ENCODE measurements around the gene CDH13. TPM values are rescaled to one million over a fixed set of nuclear protein-coding genes. Genes with fewer than 3 reads are reported as not detected.

CDH13 gene
- total RNA-seq, 2 experiments from 2014 or later = not detected

GRCh38 chr16:82735186-82735585, 108.4 kb downstream of the CDH13 start:
- no TSS peak for BruUV-seq (replicated peaks)
- H3K4me1 ChIP-seq (ENCODE audit: insufficient read depth, low read length, poor library complexity, severe bottlenecking) = no peaks in the 10 kb centered on the region
- POLR2A ChIA-PET = no interaction called here

DNA sequence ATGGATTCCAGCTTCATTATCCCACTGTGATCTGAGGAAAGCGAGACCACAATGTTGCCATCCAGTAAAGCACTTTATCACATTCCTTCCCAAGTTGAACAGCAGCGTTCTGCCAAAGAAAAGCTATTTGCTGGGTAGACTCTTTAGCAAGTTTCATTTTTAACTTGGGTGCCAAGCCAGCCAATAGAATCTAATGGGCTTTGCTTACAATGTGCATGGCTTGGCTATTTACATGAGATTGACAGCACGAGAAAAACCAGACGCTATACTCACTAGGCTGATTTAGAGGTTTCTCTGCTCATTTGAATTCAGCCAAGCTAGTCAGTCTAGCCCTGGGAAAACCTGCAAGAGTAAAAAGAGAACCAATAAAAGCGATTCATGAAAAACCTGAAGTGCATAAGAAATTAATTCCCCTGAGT, 108.9 kb downstream of the CDH13 start:
- ChIA-PET POLR2A (no interaction called here), CTCF (ENCODE audit: unreplicated experiment) (no interaction called here)
- intact Hi-C loops (cut with micrococcal nuclease; ENCODE audit: unreplicated experiment) = no loop called here
- no TSS peak for BruUV-seq (replicated peaks)
- H3K4me1 ChIP-seq (ENCODE audit: insufficient read depth, low read length, poor library complexity, severe bottlenecking) = no peaks in the 10 kb centered on the region
- H4K20me1 ChIP-seq (ENCODE audit: insufficient read depth, low read length) = no peaks in the 10 kb centered on the region
- H2AFZ ChIP-seq (ENCODE audit: low read length) = no peak overlapping the region
- TF ChIP-seq, protein P1, sequence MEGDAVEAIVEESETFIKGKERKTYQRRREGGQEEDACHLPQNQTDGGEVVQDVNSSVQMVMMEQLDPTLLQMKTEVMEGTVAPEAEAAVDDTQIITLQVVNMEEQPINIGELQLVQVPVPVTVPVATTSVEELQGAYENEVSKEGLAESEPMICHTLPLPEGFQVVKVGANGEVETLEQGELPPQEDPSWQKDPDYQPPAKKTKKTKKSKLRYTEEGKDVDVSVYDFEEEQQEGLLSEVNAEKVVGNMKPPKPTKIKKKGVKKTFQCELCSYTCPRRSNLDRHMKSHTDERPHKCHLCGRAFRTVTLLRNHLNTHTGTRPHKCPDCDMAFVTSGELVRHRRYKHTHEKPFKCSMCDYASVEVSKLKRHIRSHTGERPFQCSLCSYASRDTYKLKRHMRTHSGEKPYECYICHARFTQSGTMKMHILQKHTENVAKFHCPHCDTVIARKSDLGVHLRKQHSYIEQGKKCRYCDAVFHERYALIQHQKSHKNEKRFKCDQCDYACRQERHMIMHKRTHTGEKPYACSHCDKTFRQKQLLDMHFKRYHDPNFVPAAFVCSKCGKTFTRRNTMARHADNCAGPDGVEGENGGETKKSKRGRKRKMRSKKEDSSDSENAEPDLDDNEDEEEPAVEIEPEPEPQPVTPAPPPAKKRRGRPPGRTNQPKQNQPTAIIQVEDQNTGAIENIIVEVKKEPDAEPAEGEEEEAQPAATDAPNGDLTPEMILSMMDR (conservative IDR thresholded peaks at IDR 0.05; ENCODE audit: low read length) = no peak
- TF ChIP-seq EZH2phosphoT487 (IDR thresholded peaks at IDR 0.05; ENCODE audit: borderline replicate concordance, low read depth, low read length) = no peak
- H3K36me3 ChIP-seq (ENCODE audit: insufficient read depth, low read length) = no peaks in the 10 kb centered on the region
- H3K4me3 ChIP-seq (ENCODE audit: low read depth, low read length, poor library complexity, severe bottlenecking) = no peak overlapping the region
- H3K9me2 ChIP-seq (ENCODE audit: insufficient read depth, low read length) = no peaks in the 10 kb centered on the region
- H3K27ac ChIP-seq (ENCODE audit: low read depth, low read length, poor library complexity, severe bottlenecking) = no peak overlapping the region
- no peaks in the 10 kb centered on the region for H3K79me2 ChIP-seq (ENCODE audit: insufficient read depth, low read depth, low read length)
- DNase-seq (ENCODE audit: low spot score) = no peak
- no peak overlapping the region for H3K4me2 ChIP-seq (ENCODE audit: low read length)
- H3K9me3 ChIP-seq (ENCODE audit: low read length) = no peaks in the 10 kb centered on the region

More at GRCh38 chr16:82735186-82735585, 108.4 kb downstream of the CDH13 start:
- intact Hi-C loops (cut with micrococcal nuclease; ENCODE audit: unreplicated experiment) = no loop called here
- Histone ChIP-seq H3K79me2 (ENCODE audit: insufficient read depth, low read depth, low read length) (no peaks in the 10 kb centered on the region), H3K27ac (ENCODE audit: low read depth, low read length, poor library complexity, severe bottlenecking) (no peak overlapping the region), H3K9me3 (ENCODE audit: low read length) (no peaks in the 10 kb centered on the region), H3K4me3 (ENCODE audit: low read depth, low read length, poor library complexity, severe bottlenecking) (no peak overlapping the region), H4K20me1 (ENCODE audit: insufficient read depth, low read length) (no peaks in the 10 kb centered on the region), H2AFZ (ENCODE audit: low read length) (no peak overlapping the region), H3K4me2 (ENCODE audit: low read length) (no peak overlapping the region), H3K9me2 (ENCODE audit: insufficient read depth, low read length) (no peaks in the 10 kb centered on the region), H3K36me3 (ENCODE audit: insufficient read depth, low read length) (no peaks in the 10 kb centered on the region)
- no peak for DNase-seq (ENCODE audit: low spot score)
- CTCF ChIA-PET (ENCODE audit: unreplicated experiment) = no interaction called here
- TF ChIP-seq, protein P1 (conservative IDR thresholded peaks at IDR 0.05; ENCODE audit: low read length) = no peak

DNA sequence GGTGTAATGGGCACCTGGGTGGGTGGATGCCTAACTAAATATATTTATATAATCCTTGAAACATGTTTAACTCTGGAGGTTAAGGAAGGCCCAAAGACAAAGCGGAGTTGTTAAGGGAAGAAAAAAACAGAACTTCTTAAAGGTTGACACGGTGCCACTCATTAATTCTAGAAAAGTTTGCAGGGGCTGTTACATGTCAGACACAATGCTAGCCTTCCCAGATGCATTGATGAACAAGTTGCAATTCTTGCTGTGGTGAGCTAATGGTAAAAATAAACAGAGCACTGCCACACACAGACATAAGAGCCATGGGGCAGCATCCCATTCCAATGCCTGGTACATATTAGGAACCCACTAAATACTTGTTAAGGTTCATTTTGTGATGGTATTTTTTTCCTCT, 109.5 kb downstream of the CDH13 start:
- intact Hi-C loops (cut with micrococcal nuclease; ENCODE audit: unreplicated experiment) = no loop called here
- no peaks in the 10 kb centered on the region for H3K79me2 ChIP-seq (ENCODE audit: insufficient read depth, low read depth, low read length)
- no peak for TF ChIP-seq EZH2phosphoT487 (IDR thresholded peaks at IDR 0.05; ENCODE audit: borderline replicate concordance, low read depth, low read length)
- TF ChIP-seq, protein P1 (conservative IDR thresholded peaks at IDR 0.05; ENCODE audit: low read length) = no peak
- BruUV-seq (replicated peaks) = no TSS peak
- no peak overlapping the region for H3K4me2 ChIP-seq (ENCODE audit: low read length)
- no peaks in the 10 kb centered on the region for H4K20me1 ChIP-seq (ENCODE audit: insufficient read depth, low read length)
- CTCF ChIA-PET (ENCODE audit: unreplicated experiment) = no interaction called here
- H3K9me2 ChIP-seq (ENCODE audit: insufficient read depth, low read length) = no peaks in the 10 kb centered on the region
- H3K9me3 ChIP-seq (ENCODE audit: low read length) = no peaks in the 10 kb centered on the region
- H2AFZ ChIP-seq (ENCODE audit: low read length) = no peak overlapping the region
- no peak overlapping the region for H3K27ac ChIP-seq (ENCODE audit: low read depth, low read length, poor library complexity, severe bottlenecking)
- H3K4me1 ChIP-seq (ENCODE audit: insufficient read depth, low read length, poor library complexity, severe bottlenecking) = no peaks in the 10 kb centered on the region
- DNase-seq (ENCODE audit: low spot score) = no peak
- H3K4me3 ChIP-seq (ENCODE audit: low read depth, low read length, poor library complexity, severe bottlenecking) = no peak overlapping the region
- POLR2A ChIA-PET = no interaction called here
- no peaks in the 10 kb centered on the region for H3K36me3 ChIP-seq (ENCODE audit: insufficient read depth, low read length)

Measured in OCI-LY7 (cell line).